Upper lobe of right lung (tissue), 1 donor: ENCODE measurements around the gene PRR23E. TPM values are rescaled to one million over a fixed set of nuclear protein-coding genes. Genes with fewer than 3 reads are reported as not detected.

Experiments
- ATAC-seq: fragments of 200-7000 bp; cut with Tn5 transposase; one replicate; pipeline ENCODE4 v1.9.1; 2020; ENCODE audit warnings: mild to moderate bottlenecking, moderate library complexity
- DNase-seq: peaks from one replicate; pipeline ENCODE4 v3.0.0-alpha.2; 2020
- H3K27ac ChIP-seq: fragments of 200-600 bp; one replicate; pipeline ENCODE4 v1.8.0; 2022
- H3K27me3 ChIP-seq: fragments of 200-600 bp; one replicate; pipeline ENCODE4 v1.8.0; 2022; ENCODE audit warnings: mild to moderate bottlenecking
- H3K36me3 ChIP-seq: fragments of 200-600 bp; one replicate; pipeline ENCODE4 v1.8.0; 2022
- H3K4me1 ChIP-seq: fragments of 200-600 bp; one replicate; pipeline ENCODE4 v1.8.0; 2022
- H3K4me3 ChIP-seq: fragments of 200-600 bp; one replicate; pipeline ENCODE4 v1.8.0; 2022; ENCODE audit warnings: mild to moderate bottlenecking
- H3K9me3 ChIP-seq: fragments of 200-600 bp; one replicate; pipeline ENCODE4 v1.8.0; 2022
- intact Hi-C: fragments of 100-400 bp; cut with DNase I; formaldehyde crosslinking; loops from one replicate; pipeline ENCODE4 v1.11.0; 2022
- total RNA-seq: library from RNA; stranded (reverse); fragmentation: NEBNext Ultra II Directional; extraction: Animal tissue kit (Norgen Biotek cat#: 25700); gene quantifications from one replicate; pipeline ENCODE4 v1.2.1, GENCODE V29; 2021
- TF ChIP-seq, protein P1 (sequence below): fragments of 200-600 bp; IDR thresholded peaks from one replicate; pipeline ENCODE4 v1.8.0; 2022; ENCODE audit warnings: antibody characterized with exemption
- donor health status: DM: no; HTN: yes; CAD: no; lungs with severe emphysema.

The PRR23E gene
- total RNA-seq, 1 donor from 2014 or later = not detected

GRCh38 chr3:127187316-127187715 lies 5.6 kb upstream of the PRR23E start:
- H3K4me1 ChIP-seq = no peaks in the 10 kb centered on the region
- H3K27ac ChIP-seq = no peak overlapping the region
- DNase-seq (no peak), ATAC-seq (no peak)
- H3K9me3 ChIP-seq = peaks cover 10% of the 10 kb centered on the region
- TF ChIP-seq, protein P1, sequence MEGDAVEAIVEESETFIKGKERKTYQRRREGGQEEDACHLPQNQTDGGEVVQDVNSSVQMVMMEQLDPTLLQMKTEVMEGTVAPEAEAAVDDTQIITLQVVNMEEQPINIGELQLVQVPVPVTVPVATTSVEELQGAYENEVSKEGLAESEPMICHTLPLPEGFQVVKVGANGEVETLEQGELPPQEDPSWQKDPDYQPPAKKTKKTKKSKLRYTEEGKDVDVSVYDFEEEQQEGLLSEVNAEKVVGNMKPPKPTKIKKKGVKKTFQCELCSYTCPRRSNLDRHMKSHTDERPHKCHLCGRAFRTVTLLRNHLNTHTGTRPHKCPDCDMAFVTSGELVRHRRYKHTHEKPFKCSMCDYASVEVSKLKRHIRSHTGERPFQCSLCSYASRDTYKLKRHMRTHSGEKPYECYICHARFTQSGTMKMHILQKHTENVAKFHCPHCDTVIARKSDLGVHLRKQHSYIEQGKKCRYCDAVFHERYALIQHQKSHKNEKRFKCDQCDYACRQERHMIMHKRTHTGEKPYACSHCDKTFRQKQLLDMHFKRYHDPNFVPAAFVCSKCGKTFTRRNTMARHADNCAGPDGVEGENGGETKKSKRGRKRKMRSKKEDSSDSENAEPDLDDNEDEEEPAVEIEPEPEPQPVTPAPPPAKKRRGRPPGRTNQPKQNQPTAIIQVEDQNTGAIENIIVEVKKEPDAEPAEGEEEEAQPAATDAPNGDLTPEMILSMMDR = no peak
- H3K27me3 ChIP-seq = no peaks in the 10 kb centered on the region
- intact Hi-C loops = no loop called here
- H3K4me3 ChIP-seq = no peak overlapping the region
- no peaks in the 10 kb centered on the region for H3K36me3 ChIP-seq

GRCh38 chr3:127193341-127193740 lies 410 bp downstream of the PRR23E start:
- intact Hi-C loops = no loop called here
- no peak for ATAC-seq
- H3K27ac ChIP-seq = no peak overlapping the region
- peaks cover 10% of the 10 kb centered on the region for H3K9me3 ChIP-seq
- H3K36me3 ChIP-seq = no peaks in the 10 kb centered on the region
- TF ChIP-seq, protein P1 = no peak
- no peaks in the 10 kb centered on the region for H3K27me3 ChIP-seq
- no peaks in the 10 kb centered on the region for H3K4me1 ChIP-seq
- peak; percentile 55 for DNase-seq
- no peak overlapping the region for H3K4me3 ChIP-seq

GRCh38 chr3:127193775-127194174 lies 844 bp downstream of the PRR23E start:
- H3K9me3 ChIP-seq = peaks cover 10% of the 10 kb centered on the region
- H3K4me1 ChIP-seq = no peaks in the 10 kb centered on the region
- no peak overlapping the region for H3K4me3 ChIP-seq
- no peaks in the 10 kb centered on the region for H3K27me3 ChIP-seq
- ATAC-seq (no peak), DNase-seq (no peak)
- intact Hi-C loops = no loop called here
- TF ChIP-seq, protein P1 = no peak
- H3K36me3 ChIP-seq = no peaks in the 10 kb centered on the region
- H3K27ac ChIP-seq = no peak overlapping the region

DNA sequence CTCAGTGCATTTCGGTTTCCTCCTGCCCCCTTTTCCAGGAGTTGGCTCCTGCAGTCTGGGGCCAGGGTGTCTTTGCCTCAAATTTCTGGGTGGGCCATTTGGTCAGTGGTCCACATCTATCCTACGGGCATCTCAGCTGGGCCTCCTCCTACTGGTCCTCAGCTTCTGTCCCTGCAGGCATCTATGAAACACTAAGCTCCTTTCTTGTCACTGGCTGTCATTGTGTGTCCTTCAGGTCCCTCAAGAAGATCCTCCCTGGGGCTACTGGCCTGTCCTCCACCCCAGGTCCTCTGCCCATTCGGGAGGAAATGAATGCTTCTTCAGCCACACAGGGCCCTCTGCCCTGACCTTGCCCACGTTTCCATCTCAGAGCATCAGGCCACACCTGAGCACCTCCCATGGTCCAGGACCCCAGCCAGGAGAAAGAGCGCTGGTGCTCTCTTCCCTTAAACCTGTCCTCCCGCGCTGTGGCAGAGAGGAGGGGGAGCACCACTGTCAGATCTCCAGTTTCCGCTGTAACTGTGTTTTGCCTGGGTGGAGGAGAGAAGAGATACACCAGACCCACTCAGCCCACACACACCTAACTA lies 1.8 kb downstream of the PRR23E start:
- no peak overlapping the region for H3K27ac ChIP-seq
- no peaks in the 10 kb centered on the region for H3K4me1 ChIP-seq
- ATAC-seq (no peak), DNase-seq (peak; percentile 39)
- TF ChIP-seq, protein P1 = no peak
- H3K36me3 ChIP-seq = no peaks in the 10 kb centered on the region
- peaks cover 10% of the 10 kb centered on the region for H3K9me3 ChIP-seq
- H3K4me3 ChIP-seq = no peak overlapping the region
- intact Hi-C loops = no loop called here
- H3K27me3 ChIP-seq = no peaks in the 10 kb centered on the region

DNA sequence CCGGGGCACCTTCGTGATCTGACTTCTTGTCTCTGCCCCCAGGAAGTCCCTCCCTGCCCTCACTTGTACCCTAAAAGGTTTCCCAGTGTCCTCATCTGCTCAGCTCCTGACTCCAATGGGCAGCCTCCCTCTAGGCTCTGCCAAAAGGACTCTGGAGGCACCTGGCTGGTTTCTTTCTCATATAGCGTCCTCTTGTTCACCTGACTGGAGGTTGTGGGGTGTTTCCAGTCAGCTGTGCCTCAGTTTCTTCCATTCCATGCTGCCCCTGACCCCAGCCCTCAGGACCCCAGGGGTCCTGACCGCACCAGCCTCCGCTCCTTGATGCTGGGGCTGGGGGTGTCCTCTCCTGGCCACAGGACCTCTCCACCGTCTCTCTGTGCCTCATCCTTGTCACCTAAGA lies 2.5 kb downstream of the PRR23E start:
- intact Hi-C loops = no loop called here
- Histone ChIP-seq H3K9me3 (peaks cover 10% of the 10 kb centered on the region), H3K27ac (no peak overlapping the region), H3K4me1 (no peaks in the 10 kb centered on the region), H3K36me3 (no peaks in the 10 kb centered on the region), H3K4me3 (no peak overlapping the region), H3K27me3 (peaks cover 6% of the 10 kb centered on the region)
- TF ChIP-seq, protein P1 = no peak
- DNase-seq (peak; percentile 46), ATAC-seq (no peak)

DNA sequence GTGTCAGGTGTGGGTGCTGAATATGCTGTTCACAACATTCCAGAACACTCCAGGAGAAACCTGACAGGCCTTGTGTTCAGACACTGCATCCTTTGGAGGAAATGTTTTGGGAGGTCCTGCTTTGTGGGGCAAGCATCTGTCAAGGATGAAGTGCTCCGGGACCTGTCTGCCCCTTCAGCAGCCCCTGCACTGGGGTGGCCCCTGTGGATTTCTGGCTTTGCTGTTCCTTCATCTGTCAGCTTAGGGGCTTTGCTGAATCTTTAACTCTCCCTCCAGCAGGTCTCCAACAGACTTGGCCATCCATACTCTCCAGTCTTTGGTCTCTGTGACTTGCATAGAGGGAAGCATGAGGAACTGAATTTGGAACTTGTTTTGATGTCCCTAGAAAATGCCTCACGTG lies 3.1 kb downstream of the PRR23E start:
- Histone ChIP-seq H3K9me3 (peaks cover 4% of the 10 kb centered on the region), H3K4me3 (no peak overlapping the region), H3K36me3 (no peaks in the 10 kb centered on the region), H3K4me1 (no peaks in the 10 kb centered on the region), H3K27me3 (peaks cover 7% of the 10 kb centered on the region), H3K27ac (no peak overlapping the region)
- intact Hi-C loops = no loop called here
- no peak for ATAC-seq
- no peak for DNase-seq
- TF ChIP-seq, protein P1 = no peak
